Inferior parietal cortex (tissue), 1 donor: Measurements from ENCODE around the gene USP6.
"Not testable (repeated sequence)": the region's sequence is repeated elsewhere in the genome, so short reads cannot be mapped to it uniquely, and the experiment has no call there.

Experiments used
- DNase-seq: peaks from one replicate; pipeline ENCODE4 v3.0.0-alpha.2; 2016; ENCODE audit errors: extremely low spot score

Gene USP6

DNA sequence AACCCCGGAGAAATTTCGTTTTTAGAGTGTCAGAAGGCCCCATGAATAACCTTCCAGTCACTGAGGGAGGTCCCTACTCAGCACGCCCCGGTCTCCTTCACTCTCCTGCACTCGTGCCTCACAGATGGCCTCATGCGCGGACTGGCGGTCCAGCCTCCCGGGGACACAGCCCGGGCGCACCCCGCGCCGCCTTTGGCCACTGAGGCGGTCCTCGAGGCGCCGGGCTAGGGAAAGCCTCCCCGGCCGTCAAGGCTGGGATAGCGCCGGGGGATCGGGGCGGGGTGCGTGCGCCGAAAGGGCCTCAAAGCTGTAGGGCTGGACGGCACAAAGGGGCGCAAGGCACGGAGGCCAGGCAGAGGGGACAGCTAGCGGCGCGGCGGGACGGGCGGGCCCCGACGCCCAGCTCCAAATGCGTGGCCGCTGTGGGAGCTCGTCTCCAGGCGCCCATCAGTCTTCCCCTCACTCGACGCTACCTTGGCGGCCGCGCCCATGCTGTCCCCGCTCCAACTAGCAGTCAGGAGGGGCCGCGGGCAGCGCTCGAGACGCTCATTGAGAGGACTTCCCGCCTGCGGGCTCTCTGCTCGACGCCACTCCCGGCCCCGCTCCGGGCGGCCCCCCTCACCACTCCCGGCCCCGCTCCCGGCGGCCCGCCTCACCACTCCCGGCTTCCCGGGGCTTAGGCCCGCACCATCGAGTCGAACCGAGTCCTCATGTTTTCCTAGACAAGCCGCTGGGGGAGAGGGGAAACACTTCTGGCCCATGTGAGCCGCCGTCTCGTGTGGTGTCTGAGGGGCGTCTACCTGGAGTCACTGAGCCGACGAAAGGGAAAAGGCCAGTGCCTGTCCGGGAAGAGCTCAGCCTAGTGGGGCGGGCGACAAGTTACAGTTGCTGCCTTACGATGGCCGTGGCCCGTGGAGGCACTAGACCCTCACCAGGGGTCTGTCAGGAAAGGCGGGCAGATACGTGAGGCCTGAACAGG, at the start of gene USP6:
TSS of gene USP6 (plus strand) at position 360 of the 979 bp plus-strand sequence. CDS start 14,336 bp downstream, outside the sequence.
- DNase-seq, result no peak

- no peak for DNase-seq
These were observed 47.6 kb upstream of the USP6 start for GRCh38 chr17:5068236-5068635.

- no peak for DNase-seq
These were observed 46.1 kb upstream of the USP6 start for GRCh38 chr17:5069724-5070123.

- not testable (repeated sequence) for DNase-seq
These were observed 40.4 kb upstream of the USP6 start for GRCh38 chr17:5075472-5075871.

DNA sequence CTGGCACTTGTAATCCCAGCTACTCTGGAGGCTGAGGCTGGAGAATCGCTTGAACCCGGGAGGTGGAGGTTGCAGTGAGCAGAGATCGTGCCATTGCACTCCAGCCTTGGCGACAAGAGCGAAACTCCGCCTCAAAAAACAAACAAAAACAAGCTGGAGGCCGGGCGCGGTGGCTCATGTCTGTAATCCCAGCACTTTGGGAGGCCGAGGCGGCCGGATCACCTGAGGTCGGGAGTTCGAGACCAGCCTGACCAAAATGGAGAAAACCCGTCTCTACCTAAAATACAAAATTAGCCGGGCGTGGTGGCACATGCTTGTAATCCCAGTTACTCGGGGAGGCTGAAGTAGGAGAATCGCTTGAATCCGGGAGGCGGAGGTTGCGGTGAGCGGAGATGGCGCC, 38.6 kb upstream of the USP6 start:
- DNase-seq, result not testable (repeated sequence)

- peak; percentile 72 for DNase-seq
These were observed 38.1 kb upstream of the USP6 start for GRCh38 chr17:5077781-5078105.

DNA sequence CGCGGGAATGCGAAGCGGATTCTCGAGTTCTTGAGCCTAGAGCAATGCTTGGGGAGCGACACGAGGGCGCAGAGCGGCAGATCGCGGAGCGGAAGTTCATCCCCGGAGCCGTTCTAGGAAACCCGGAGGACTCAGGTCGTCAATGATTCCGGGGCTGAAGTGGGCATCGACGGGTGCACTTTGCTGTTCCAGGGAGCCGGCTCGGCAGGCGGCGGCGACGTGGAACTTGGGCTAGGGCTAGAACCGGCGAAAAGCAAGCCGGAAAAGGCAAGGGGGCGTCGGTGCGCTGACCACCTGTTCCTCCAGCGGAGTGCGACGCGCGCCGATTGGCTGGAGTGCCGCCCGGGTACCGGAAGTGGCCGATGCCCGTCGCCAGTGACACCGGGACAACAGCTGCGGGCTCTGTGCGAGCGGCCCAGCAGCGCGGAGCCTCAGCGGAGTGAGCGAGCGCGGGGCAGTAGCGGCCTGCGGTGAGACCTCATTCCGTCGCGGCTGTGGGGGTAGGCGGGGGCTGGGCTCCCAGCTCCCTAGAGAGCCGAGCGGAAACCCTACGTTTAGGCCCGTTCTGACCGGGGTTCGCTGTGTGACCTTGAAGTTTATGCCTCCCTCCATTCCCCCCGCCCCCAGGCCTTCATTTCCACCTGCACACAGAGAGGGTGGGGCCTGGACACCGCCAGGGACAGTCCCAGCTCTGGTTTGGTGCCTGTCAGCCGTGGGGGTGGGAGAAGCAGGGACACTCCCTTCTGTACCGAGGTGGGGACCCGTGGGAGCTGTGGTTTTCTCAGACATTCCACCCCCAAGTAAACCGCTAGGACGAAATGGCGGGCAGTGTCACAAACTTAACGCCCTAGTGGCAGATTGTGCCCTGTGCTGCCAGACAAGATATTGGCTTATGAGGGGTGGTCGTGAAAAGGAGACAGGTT, 37.5 kb upstream of the USP6 start, which contains the start of gene ZFP3:
TSS of gene ZFP3 (plus strand) at position 362 of the 923 bp plus-strand sequence. CDS start 13,038 bp downstream, outside the sequence.
- DNase-seq, result peak; percentile 79

- DNase-seq, result no peak
These were observed 35.2 kb upstream of the USP6 start for GRCh38 chr17:5080591-5080990.

GRCh38 chr17:5092218-5093010, 23.4 kb upstream of the USP6 start:
- DNase-seq, result no peak

DNA sequence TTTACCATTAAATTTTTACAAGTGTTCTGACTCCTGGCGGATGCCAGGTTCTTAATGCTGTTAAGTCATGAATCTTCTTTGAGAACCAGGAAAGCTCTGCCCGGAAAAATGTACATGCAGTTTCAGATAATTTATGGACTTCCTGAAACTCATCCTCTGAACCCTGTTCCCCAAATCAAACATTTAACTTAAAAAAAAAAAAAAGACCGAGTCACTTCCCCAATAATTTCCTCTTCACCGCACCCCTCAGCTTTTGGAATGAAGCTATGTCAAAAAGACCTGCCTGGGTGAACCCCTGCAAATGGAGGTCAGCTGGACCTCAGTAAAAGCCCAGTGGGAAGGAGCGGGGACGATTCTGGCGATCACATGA, 19.1 kb upstream of the USP6 start:
- DNase-seq, result no peak

DNA sequence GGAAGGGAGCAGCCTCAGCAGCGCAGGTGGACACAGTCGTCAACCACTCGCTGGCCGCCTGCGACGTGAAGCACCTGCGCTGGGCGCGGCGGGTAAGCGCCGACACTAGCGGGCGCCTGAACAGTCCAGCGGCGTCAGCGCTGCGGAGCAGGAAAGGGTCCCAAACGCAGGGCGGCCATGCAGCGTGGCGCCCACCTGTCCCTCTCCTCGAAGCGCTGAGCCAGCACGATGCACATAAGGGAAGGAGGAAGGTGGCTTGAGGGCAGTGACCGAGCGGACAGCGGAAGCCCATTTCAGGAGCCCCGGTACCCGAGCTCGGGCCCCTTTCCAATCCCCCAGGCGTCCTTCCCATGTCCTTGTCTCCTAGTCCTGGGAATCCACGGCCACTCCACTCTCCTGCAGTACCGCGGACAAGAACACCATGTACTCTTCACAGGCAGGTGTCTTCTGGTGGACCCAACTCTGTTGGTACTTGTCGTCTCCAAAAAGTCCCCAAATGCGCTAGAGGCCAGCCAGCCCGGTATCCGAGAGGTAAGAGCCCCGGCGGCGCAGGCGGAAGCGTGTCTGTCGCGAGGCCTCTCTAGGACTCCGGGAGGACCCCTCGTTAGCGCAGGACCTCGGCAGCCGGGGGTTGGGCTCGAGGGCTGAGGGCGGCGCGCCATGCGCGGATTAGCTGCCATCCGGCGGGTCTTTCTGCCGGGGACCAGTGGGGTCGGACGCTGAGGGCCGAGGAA, 18.6 kb upstream of the USP6 start:
- DNase-seq, result no peak

GRCh38 chr17:5099271-5099670, 16.6 kb upstream of the USP6 start:
- no peak for DNase-seq

GRCh38 chr17:5100832-5101231, 15.0 kb upstream of the USP6 start:
- DNase-seq, result no peak

DNA sequence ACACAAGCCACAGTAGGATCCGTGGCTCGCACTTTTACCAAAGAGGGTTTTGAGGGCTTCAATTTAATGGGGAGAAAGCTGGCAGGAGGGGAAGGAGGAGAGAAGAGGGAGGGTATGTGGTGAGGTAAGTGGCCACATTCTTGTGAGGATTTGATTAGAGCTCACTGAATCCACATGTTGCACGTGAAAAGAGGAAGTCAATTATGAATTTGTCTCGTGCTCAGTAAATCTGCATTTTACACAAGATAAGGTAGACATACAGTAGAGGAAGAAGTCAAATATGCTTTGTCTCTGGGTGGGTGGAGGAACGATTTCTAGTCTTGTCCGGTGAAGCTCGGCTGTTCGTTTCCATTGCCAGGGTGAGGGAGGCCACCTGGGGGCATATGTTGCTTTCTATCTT, 5.0 kb upstream of the USP6 start:
- no peak for DNase-seq

DNA sequence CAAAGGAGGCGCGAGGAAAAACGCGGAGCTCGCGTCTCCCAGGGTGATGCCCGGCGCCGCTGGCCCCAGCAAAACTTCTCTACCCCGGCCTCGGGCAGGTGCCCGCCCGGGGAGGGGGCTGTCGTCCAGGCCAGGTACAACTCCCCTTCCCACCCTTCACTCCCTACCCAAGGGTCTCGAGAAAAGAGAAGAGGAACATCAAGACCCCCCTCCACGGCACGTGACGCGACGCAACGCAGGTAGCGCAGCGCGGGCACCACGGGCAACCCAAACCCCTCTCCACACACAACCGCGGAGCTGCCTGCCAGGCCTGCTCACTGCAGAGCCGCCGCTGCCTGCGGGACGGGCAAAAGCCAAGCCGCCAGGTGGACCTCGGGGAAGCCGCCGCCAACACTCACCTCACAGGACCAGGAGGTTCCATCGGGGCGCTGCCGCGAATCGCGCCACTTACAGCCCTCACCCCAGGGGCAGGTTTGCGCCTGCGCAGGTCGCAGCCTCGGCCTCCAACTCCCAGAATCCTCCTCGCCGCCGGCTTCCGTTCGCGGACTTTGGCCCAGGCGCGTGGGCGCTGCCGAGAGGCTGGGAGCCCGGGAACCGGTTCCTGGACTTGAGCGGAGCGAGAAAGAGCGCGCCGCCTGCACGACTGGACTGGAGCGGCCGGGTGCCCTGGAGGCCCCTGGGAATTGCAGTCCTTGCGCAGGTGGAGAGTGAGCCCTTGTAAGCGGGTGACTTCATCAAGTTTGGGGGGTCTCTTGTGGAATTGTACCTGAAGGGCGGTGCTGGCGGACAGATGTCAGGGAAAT, 4.2 kb upstream of the USP6 start, which contains the start of gene ZNF232:
TSS of gene ZNF232 (minus strand) at position 477 of the 803 bp plus-strand sequence. CDS start at position 421, 56 bp downstream.
- DNase-seq, result peak; percentile 95

DNA sequence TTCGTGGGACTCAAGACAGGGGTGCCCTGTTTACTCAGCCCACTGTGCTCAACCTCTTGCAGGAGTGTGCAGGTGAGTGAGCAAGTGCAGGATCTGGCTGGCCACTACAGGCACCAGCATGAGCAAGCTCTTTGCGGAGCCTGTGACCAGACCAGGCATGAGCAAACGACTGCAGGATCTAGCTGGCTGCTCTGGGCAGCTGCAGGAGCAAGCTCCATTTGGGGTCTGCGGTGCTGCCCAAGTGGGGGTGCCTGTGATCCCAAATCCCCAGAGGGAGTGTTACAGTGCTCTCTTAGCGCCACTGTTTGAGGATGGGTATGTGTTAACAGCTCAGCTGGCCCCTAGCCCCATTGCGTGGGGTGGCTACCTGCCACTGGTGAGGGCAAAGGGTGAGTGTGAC, 2.4 kb downstream of the USP6 start:
- DNase-seq, result no peak

- DNase-seq, result no peak
These were observed 4.2 kb downstream of the USP6 start for GRCh38 chr17:5120036-5120435.

DNA sequence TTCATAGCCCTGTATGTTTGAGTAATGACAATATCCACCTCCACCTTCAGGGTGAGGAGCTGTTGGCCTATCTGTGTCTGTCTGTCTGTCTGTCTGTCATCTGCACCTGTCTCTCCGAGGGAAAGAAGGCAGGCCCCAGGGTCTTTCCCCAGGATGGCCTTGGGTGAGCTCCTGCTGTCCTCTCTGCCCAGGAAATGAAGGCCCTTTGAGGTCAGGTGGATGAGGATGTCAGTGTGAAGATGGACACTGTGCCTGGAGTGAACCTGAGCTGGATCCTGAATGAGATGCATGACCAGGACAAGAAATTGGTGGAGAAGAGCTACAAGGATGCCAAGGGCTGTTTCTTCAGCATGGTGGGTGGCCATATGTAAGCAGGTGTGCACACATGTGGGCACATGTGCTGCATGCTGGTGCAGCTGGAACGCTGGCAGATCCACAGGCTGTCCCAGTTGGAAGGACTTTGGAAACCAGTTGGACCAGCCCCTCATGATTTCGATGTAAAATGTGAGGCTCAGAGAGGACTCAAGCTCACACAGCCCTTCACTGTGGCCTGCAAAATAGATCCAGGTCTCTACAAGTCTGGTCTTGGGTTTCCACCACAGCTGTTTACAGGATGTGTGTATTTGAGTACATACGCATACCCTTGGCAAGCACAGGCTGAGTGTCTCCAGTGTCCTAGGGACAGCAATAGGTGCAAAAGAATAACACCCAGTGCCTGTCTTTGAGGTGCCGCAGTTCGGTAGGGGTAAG, 4.8 kb downstream of the USP6 start:
- not testable (repeated sequence) for DNase-seq

DNA sequence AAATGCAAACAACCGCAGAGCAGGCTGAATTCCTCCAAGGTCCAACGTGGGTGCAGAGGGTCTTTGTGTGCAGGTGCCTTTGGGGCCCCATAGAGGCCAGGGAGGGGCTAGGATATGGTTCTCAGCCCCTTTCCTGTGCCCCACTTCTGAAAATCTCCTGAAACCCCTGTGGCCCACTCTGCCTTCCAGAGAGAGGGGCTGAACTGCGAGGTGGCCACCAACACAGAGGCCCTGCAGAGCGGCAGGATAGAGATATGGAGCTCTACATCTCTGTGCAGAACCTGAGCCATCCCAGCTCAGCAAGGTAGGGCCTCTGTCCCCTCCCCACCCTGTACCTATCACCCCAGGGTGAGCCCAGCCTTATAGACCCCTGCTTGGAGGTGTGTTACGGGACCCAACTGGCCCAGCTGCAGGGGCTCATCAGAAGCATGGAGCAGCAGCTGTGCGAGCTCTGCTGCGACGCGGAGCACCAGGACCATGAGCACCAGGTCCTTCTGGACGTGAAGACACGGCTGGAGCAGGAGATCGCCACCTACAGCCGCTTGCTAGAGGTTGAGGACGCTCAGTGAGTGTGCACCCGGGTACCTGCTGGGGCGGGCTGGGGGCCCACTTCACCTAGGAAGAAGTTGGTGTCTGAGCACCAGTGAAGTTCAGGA, 5.5 kb downstream of the USP6 start:
- no peak for DNase-seq
